DMS79 (cell line): ENCODE measurements around the gene ABCF1.

Source experiments
- DNase-seq: peaks from one replicate; lab custom pipeline; 2025; lab: John Stamatoyannopoulos, UW

Gene ABCF1

GRCh38 chr6:30601815-30602641, 30.8 kb downstream of the ABCF1 start:
- DNase-seq = no peak

DNA sequence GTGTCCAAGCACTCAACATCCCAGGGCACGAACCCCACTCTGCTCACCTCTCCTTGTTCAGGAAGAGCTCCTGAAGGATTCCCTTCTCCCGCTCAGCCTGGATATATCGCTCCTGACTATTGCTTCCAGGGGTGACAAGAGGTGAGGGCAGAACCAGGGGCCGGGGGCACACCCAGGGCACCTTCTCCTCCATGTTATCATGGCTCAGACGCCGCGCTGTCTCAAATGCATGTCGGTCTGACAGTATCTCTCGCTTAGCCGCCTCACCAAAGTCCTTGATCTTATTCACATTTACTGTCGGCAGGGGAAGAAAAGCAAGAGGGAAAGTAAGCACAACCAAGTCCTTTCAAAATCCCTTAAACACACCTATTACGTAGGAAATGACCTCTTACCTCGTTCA, 32.7 kb downstream of the ABCF1 start:
- DNase-seq = no peak

GRCh38 chr6:30610065-30610464, 38.8 kb downstream of the ABCF1 start:
- DNase-seq = no peak

DNA sequence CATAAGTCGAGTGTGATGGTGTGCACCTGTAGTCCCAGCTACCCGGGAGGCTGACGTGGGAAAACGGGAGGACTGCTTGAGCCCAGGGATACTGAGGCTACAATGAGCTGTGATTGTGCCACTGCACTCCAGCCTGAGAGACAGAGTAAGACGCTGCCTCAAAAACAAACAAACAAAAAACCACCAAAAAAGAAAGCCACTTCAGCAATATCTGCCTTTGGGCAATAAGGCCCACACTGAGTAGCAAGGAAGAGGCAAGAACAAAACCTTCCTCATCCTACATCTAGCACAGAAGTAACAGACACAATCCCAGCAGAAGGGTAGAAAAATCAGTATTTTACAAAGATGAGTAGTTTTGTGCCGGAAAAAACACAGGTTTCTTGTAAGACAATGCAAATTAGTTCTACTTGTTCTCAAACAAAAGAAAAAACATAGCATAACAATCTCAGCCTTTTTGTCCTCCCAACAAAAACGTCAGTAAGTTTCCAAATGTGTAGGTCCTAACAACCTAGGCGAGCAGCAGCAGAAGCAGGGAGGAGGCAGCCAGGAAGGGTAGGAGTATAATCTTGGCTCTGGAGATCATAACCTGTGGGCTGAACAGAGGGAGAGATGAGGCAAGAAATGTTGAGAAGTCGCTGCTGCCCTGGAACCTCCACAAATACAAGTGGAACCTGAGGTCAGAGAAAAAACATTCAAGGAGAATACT, 40.1 kb downstream of the ABCF1 start:
- no peak for DNase-seq

DNA sequence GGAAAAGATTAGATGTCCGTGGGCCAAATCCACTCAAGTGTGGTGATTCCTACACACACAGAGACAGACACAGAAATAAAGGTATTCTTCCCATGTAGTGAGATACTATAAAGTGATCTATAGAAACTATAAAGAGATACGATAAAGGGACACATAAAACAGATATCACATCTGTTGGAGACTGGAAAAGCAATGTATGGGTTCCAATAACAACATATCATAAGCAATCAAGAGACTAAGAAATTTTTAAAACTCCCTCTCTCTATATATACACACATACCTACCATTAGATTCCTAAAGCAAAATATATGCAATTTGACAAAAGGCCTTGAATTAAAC, 40.6 kb downstream of the ABCF1 start:
- DNase-seq = no peak

DNA sequence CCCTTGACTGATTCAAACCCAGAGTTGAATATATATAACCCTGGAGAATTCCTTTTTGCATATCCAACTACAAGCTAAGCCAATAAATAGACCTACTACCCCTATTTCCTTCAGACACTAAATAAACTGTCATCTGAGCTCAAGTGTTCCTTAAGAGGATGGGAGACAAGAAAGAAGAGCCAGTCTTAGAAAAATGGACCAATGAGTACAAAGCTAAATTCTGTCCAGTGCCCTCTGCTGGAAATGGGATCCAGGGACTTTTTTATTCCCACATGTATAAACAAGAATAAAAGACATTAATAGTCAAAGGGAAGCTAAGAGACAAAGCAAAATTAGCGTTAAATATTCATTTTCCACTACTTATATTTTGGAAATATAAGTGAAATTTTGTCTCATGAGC, 41.0 kb downstream of the ABCF1 start:
- no peak for DNase-seq

- peak; percentile 73 for DNase-seq
These were observed 41.5 kb downstream of the ABCF1 start for GRCh38 chr6:30612687-30613248.

- DNase-seq = no peak
These were observed 42.2 kb downstream of the ABCF1 start for GRCh38 chr6:30613251-30614043.

- no peak for DNase-seq
These were observed 43.0 kb downstream of the ABCF1 start for GRCh38 chr6:30614044-30614842.

DNA sequence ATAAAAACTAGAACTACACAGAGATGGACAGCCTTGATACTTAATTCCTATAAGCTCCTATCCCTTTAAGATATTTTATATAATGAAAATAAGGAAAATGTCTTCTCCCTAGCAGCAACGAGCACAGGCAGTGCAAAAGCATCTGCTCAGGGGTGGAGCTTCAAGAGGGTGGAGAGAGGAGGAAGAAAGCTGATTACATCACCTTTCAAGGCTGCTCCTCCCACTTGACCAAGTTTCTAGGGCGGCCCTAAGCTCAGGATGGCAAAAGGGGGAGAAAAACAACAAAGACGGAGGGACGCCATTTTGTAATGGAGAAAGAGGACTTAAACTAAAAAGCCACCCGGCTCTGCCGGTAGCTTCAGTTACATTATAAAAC, 43.6 kb downstream of the ABCF1 start:
- DNase-seq = peak; percentile 98

DNA sequence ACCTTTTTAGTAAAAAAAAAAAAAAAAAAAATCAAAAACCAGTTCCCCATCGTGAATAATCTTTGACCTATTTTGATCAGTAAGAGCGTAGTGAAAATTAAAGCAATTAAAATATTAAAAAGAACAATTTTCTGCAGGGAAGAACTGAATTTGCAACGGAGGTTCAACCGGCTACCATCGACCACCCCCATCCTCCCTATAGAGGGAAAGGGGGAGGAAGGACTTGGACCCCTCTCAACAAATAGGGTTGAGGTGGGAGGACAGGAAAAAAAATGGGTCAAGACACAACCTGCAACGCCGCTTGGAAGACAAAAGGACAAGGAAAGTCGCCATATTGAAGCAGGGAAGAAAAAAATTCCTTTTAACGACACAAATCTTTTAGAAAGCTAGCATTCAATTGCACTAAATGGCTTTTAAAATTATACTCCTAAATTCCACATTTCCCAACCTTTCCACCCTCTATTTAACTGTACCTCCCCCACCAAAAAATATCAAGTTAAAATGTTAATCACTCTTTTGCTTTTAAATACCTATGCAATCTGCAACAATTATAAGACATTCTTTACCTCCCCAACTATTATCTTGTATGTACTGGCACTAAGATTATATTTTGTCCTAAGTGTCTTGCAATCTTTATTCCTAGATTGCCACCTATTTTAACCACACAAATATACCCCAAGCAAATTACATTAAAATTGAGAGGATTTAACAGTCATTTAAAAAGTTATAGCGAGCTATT, 44.1 kb downstream of the ABCF1 start:
- peak; percentile 89 for DNase-seq

DNA sequence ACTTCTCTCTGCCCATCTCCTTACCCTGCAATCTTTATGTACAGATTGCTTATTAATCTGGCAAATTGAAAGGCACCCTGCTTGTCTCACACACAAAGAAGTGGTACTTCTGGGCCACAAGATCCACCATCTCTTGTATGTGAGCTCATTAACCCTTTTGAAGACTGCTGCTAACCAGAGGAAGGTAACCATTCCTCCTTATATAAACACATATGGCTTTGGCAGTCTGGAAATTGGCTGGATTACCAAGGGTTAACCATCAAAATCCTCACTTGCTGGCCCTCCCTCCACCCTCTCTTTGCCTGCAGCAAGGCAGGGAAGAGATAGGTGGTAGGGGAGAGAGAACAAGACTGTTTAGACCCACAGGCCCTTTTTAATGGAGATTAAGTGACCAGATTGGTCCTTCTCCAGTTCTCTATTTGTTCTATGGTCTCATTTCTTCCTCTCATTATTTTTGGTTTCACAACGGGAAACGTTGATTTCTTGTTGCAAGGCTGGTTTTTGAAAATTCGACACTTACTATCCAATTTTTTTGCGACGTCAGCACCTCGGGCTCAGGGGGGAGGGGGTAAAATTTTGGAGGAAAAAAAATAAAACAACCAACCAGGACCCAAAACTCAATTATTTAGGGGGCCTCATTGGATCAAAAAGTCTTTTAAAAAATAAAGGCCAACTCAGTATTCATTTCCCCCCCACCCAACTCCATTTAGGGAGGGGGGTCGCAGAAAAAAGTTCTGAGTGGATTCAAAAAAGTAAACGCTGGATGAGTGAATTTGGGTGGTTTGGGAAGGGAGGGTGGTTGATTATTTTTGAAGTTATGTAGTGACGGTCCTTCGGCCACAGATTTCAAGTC, 44.9 kb downstream of the ABCF1 start:
- peak; percentile 67 for DNase-seq

- DNase-seq = peak; percentile 99
These were observed 45.7 kb downstream of the ABCF1 start, which contains the start of gene PPP1R10 for GRCh38 chr6:30616811-30617564. TSS of gene PPP1R10 (minus strand) at chr6:30617243. CDS start at chr6:30609944, 7,299 bp downstream.

GRCh38 chr6:30617565-30618269, 46.5 kb downstream of the ABCF1 start, which contains the start of gene MRPS18B:
TSS of gene MRPS18B (plus strand) at chr6:30617840. CDS start at chr6:30617866, 26 bp downstream.
- DNase-seq = peak; percentile 96

- DNase-seq = no peak
These were observed 47.1 kb downstream of the ABCF1 start for GRCh38 chr6:30618270-30618797.

GRCh38 chr6:30619561-30619960, 48.3 kb downstream of the ABCF1 start:
- DNase-seq = no peak

DNA sequence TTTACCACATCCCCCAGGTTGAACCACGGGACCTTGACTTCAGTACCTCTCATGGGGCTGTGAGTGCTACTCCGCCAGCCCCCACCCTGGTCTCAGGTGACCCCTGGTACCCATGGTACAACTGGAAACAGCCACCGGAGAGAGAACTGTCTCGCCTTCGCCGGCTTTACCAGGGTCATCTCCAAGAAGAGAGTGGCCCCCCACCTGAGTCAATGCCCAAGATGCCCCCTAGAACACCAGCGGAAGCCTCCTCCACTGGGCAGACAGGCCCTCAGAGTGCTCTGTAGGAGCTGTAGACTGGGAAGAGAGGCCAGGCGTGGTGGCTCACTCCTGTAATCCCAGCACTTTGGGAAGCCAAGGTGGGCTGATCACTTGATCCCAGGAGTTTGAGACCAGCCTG, 54.3 kb downstream of the ABCF1 start:
- no peak for DNase-seq
